Right renal cortex interstitium (tissue), 3 donors: Measurements from ENCODE around the gene ARHGAP6. TPM values are rescaled to one million over a fixed set of nuclear protein-coding genes. Genes with fewer than 3 reads are reported as not detected.
"Not testable (repeated sequence)": the region's sequence is repeated elsewhere in the genome, so short reads cannot be mapped to it uniquely, and the experiment has no call there.

Experiments used
- DNase-seq, 3 donors: peaks; one replicate each; pipeline ENCODE4 v3.0.0-alpha.2; 2013; ENCODE audit warnings: low read depth in 3 of 3, low spot score in 2 of 3
- polyA plus RNA-seq, 3 donors: library from polyadenylated mRNA; unstranded; fragments of 120-200 nt; gene quantifications; one replicate each; pipeline ENCODE4 v1.2.1, GENCODE V29; 2013; ENCODE audit not compliant: insufficient read length in 3 of 3

Gene ARHGAP6
- polyA plus RNA-seq, 3 donors, result 13.7 to 15.4 (median 13.9) TPM

DNA sequence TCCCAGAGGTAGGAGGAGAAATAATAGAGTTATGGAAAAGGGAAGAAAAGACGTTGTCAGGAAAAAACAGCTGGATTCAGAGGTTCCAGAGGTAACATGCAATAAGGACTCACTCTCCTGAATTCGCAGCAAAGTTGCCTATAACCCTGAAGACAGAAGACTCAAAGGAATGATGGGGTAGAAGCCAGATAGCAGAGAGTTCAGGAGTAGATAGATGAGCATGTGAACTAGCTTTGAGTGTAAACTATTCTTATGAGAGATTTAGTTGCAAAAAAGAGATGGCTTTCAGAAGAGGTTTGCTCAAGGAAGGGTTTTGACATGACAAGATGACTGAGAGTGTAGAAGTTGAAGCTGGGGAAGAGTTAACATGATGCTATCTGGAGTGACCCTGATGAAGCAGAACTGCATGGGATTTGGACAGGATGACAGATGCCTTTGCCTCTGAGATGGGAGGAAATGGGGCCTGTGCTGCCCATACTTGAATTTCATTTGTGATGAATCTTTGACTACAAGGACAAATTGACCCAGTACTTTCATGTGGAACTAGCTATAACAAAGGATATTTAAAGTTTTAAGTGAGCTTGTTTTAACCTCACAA is 298.6 kb downstream of the ARHGAP6 start:
- no peak for DNase-seq

GRCh38 chrX:11365426-11365825 is 300.3 kb downstream of the ARHGAP6 start:
- DNase-seq, result no peak

DNA sequence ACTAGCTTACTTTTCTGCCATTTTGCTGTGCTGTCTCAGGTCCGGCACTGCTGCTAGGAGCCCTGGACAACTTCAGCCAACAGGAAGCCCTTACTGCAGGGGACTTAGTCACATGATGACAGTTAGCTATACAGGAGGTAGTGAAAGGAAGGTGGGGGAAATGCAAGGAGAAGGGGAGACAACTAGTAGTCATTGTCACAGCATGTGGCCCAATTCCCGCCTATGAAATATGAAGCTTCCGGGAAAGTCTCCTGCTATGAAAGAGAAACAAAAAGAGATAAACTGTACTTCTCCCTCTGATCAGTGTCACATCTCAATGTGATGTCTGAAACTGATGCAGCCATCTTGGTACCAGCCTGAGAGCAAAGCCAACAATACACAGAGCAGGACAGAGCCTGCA is 300.9 kb downstream of the ARHGAP6 start:
- DNase-seq, result no peak

DNA sequence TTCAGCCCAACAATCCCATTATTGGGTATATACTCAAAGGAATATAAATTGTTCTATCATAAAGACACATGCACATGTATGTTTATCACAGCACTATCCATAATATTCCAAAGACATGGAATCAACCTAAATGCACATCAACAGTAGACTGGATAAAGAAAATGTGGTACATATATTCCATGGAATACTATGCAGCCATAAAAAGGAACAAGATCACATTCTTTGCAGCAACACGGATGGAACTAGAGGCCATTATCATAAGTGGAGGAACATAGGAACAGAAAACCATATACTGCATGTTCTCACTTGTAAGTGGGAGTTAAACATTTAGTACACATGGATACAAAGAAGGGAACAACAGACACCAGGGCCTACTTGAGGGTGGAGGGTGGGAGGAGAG is 301.9 kb downstream of the ARHGAP6 start:
- DNase-seq, result not testable (repeated sequence)

DNA sequence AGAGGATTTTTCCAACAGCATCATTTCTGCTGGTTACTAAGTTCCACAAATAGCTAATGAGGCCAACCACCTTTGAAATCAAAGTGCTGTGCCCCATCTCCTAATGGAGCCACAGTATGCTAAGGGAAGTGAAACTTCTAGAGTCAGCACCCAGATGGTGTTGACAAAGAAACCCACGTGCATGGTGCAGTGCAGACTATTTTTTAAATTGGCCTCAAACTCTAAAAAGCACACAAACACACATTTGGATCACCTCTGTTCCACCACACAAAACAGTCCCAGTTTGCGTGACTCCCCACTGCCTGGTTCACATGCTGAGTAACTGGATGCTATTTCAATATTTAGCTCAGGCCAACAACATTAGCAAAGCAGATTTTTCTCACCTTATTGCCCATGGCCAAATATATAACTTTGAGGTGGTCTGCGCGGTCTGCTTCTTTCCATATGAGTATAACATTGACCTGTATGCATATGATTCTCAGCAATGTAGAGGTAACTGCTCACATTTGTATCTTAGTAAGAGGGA is 302.6 kb downstream of the ARHGAP6 start:
- no peak for DNase-seq

DNA sequence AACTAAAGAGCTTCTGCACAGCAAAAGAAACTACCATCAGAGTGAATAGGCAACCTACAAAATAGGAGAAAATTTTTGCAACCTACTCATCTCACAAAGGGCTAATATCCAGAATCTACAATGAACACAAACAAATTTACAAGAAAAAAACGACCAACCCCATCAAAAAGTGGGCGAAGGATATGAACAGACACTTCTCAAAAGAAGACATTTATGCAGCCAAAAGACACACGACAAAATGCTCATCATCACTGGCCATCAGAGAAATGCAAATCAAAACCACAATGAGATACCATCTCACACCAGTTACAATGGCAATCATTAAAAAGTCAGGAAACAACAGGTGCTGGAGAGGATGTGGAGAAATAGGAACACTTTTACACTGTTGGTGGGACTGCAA is 304.1 kb downstream of the ARHGAP6 start:
- not testable (repeated sequence) for DNase-seq

DNA sequence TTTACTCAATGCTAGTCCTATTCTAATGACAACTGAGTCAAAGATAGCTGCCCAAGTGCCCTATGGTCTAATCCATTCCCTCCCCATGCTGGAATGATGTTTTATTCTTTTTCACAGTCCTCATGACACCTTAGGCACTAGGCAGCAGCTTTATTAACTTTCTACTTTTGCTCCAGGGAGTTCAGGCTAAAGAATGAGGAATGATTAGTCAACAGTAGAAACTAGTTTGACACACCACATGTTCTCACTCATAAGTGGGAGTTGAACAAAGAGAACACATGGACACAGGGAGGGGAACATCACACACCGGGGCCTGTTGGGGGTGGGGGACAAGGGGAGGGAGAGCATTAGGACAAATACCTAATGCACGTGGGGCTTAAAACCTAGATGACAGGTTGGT is 309.8 kb downstream of the ARHGAP6 start:
- DNase-seq, result not testable (repeated sequence)

GRCh38 chrX:11355259-11355909 is 310.3 kb downstream of the ARHGAP6 start:
- DNase-seq, result no peak

- no peak for DNase-seq
Measured at GRCh38 chrX:11352296-11352741, 313.4 kb downstream of the ARHGAP6 start.

DNA sequence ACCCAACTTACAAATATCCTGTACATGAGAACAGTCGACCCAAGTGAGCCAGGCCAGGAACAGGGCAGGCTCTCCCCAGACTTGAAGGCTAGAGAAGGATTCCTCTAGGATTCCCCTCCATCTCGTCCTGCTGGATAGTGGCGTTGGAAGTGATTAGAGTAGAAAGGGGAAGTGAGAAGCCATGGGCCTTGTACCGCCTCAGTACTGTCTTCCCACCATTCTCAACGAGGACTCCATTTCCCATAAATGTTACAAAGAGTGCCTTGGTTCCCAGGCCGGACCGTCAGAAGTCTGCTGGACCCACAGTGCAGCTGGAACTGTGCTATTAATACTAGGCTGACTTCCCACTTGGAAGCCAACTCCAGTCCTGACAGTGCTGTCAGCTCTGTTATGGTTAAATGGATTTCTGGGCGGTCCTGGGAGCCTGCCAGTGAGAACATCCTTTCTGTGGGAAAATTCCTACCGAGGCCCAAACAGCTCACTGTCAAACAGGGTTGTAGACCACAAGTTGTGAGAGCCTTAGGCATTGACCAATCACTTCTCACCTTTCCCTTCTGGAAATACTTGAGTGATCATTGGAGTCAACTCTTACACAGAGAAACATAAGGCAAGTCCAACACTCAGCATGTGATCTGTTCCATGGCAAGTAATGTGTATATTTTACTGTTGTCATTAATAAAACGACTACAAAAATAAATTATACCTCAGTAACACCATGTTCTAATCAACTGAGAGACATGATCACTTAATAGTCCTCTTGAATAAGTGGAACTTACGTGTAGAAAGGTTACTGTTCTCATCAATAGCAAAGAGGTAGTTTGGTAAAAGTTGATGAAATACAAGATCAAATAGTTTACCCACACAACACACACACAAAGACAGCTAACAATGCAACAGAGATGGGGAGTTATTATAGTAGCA is 314.1 kb downstream of the ARHGAP6 start:
- no peak for DNase-seq

GRCh38 chrX:11349661-11350337 is 315.9 kb downstream of the ARHGAP6 start:
- DNase-seq, result no peak

DNA sequence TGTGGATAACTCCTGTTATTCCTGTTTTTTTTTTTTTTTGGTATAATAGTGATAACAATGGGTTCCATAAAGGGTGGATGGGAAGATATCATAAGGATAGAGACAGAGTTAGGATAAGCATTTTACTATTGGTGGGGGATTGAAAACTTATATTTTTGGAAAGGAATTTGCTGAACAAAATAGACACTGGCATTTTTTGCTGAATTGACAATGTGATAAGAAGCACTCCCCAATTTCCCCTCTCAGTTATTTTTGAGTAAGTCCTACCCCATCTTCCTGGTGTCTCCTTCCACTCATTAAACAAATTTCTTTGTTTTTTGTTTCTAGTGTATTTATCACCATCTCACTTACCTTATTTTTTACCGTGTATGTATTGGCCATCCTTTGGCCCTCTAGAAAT is 316.7 kb downstream of the ARHGAP6 start:
- DNase-seq, result no peak

DNA sequence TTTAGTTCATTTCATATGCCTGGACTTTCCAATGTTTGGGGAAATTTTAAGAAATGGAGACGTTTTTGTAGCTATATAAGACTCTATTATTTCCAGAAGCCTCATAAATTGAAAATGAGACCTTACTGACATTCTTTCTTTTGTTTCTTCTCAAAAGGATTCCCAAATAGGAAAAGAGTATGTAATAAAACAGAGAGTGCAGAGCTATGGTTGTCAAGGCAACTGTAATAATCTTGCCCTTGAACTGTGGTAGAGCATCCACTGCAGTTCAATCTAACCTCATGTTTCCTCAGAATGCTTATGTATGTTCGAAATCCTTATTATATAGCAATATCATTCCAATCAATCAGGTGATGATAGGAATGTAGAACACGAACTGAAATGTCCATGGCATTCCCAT is 318.4 kb downstream of the ARHGAP6 start:
- no peak for DNase-seq

DNA sequence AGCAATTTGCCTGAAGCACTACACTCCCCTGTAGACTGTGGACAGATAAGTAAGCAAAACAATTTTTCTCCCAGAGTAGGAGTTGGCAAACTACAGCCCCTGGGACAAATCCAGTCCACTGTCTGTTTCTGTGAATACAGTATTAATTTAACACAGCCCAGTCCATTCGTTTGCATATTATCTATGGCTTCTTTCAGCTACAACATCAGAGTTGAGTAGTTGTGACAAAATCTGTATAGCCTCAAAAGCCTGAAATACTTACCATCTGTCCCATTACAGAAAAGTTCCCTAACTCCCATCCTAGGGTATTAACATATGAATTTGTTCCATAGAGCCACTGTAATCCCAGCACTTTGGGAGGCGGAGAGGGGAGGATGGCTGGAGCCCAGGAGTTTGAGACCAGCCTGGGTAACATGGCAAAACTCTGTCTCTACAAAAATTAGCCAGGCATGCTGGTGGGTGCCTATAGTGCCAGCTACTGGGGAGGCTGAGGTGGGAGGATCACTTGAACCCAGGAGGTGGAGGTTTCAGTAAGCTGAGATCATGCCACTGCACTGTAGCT is 319.5 kb downstream of the ARHGAP6 start:
- DNase-seq, result no peak

DNA sequence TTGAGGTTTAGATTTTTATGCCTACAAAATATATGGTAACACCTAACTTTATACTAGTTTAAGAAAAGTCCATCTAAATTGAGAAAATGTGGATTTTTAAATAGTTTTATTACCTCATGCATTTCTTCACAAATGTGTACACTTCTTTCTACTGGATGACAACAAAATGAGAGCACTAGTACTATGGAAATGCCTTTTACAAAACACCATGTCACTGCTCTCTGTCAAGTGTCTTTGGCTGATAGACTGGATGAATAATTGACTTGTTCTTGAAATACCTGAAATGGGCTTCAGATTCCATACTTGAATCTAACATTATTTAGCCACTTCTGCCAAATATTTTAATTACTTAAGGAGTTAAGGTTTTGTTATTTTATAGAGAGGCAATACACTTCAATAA is 323.0 kb downstream of the ARHGAP6 start:
- no peak for DNase-seq

DNA sequence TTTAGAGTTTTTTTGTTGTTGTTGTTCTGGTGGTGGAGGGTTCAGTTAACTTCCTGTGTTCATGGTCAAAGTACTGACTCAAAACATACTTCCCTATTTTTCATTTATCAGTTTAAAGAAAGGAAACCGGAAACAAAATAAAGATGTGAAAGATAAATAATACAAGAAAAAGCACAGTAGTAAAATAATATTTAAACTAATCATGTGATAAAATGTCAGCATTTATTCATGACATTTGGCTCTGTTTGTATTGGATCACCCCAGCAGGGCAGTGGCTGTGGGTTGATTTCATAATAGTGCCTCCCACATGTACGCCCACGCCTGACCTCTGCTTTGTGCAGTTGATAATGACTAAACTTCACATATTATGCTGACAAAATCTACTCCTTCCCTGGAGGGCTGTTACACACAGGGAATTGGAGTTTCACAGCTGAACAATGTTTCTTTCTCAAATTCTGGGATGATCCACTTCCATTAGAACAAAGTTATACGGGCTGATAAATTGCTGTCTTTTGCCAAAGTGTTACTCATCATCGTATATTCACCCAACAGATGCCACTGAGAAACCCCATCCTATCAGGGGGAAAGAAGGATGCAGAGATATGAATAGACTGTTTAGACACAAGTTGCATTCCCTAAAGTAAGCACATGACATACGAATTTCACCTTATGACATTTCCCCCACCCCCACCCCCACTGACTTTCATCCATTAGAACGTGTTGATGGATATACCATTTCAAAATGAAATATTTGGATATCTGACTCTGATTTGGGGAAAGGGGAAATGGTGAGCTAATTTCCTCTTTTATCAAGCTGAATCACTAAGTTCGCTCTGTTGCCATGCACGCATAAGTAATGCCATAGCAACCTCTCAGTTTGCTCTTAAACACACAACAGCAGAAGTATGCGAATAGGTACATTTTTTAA is 324.2 kb downstream of the ARHGAP6 start:
- DNase-seq, result no peak

DNA sequence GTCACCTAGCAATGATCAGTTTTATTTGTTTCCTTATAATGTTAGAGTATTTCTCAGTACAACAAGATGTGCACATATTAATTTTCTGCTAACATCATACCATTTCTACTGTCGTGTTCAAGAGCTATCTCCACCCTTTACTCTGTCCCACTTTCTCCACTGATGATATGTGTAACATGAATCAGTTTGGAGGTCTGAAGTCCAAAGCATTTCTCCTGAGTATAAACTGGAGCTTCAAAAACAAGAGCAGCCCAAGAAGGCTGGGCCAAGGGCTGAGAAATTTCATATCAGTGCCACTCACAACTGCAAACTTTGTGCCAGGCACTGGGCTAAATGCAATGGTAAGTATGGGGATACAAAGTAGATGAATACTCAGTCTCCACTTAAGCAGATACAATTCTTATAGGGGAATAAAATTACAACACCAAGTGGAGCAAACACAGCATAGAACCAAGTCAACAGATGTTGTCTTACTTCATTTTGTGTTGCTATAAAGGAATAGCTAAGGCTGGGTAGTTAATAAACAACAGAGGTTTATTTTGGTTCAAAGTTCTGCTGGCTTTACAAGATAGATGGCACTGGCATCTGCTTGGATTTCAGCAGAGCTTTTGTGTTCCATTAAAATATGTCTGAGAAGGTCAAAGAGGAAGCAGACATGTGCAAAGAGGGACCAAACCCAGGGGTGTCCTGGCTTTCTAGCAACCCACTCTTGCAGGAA is 328.3 kb downstream of the ARHGAP6 start:
- DNase-seq, result no peak

DNA sequence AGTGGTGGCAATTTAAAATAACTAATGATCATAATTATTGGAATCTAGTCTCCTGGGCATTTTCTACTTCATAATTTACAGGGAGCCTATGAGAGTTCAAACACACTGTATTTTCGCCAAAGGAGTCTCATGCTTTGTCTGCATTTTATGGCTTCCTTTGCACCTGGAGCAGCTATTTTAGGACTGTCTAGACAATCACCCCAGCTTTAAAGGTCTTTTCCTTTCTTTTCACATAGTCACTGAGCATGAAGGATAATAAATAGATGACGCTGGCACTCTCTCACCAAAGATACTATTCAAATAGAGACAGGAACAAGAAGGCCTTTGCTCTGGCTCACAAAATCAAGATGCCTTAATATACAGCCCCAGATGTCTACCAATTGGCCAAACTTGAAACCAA is 329.5 kb downstream of the ARHGAP6 start:
- no peak for DNase-seq

GRCh38 chrX:11334165-11334564 is 331.6 kb downstream of the ARHGAP6 start:
- no peak for DNase-seq
